Activated naive CD4-positive, alpha-beta T cell treated with anti-CD3 and anti-CD28 coated beads for 36 hours (primary cell): ENCODE results near the gene GPRC5A. TPM values are rescaled to one million over a fixed set of nuclear protein-coding genes. Genes with fewer than 3 reads are reported as not detected.
"Not testable (repeated sequence)": the region's sequence is repeated elsewhere in the genome, so short reads cannot be mapped to it uniquely, and the experiment has no call there.

Experiments used
- CTCF ChIA-PET: fragments of 350-600 bp; sonication (Branson Sonifier 250); formaldehyde crosslinking; loops from one replicate; lab custom pipeline; 2021; ENCODE audit warnings: antibody characterized with exemption; lab: Charles Lee
- DNase-seq: peaks from one replicate; pipeline ENCODE4 v3.0.0-alpha.2; 2020
- H3K27ac Mint-ChIP-seq: one replicate; pipeline ENCODE4 v1.8.0; 2021; ENCODE audit warnings: mild to moderate bottlenecking, mixed read lengths
- H3K27me3 Mint-ChIP-seq: one replicate; pipeline ENCODE4 v1.8.0; 2021; ENCODE audit warnings: low read depth, mixed read lengths
- H3K36me3 Mint-ChIP-seq: one replicate; pipeline ENCODE4 v1.8.0; 2021; ENCODE audit warnings: low read depth, mixed read lengths
- H3K4me1 Mint-ChIP-seq: one replicate; pipeline ENCODE4 v1.8.0; 2021; ENCODE audit warnings: low read depth, mixed read lengths
- H3K4me3 Mint-ChIP-seq: one replicate; pipeline ENCODE4 v1.8.0; 2021; ENCODE audit warnings: mild to moderate bottlenecking, moderate library complexity, mixed read lengths
- H3K9me3 Mint-ChIP-seq: one replicate; pipeline ENCODE4 v1.8.0; 2021; ENCODE audit warnings: mixed read lengths
- intact Hi-C: fragments of 100-400 bp; cut with micrococcal nuclease; formaldehyde crosslinking; loops from one replicate; pipeline ENCODE4 v1.15.1; 2023
- total RNA-seq, 2 experiments: library from RNA; stranded (reverse); gene quantifications; one replicate each; pipeline ENCODE4 v1.2.3, GENCODE V29; 2021

The GPRC5A gene, protein sequence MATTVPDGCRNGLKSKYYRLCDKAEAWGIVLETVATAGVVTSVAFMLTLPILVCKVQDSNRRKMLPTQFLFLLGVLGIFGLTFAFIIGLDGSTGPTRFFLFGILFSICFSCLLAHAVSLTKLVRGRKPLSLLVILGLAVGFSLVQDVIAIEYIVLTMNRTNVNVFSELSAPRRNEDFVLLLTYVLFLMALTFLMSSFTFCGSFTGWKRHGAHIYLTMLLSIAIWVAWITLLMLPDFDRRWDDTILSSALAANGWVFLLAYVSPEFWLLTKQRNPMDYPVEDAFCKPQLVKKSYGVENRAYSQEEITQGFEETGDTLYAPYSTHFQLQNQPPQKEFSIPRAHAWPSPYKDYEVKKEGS
- under 1 TPM; 0.24 to 0.64 TPM for total RNA-seq

DNA sequence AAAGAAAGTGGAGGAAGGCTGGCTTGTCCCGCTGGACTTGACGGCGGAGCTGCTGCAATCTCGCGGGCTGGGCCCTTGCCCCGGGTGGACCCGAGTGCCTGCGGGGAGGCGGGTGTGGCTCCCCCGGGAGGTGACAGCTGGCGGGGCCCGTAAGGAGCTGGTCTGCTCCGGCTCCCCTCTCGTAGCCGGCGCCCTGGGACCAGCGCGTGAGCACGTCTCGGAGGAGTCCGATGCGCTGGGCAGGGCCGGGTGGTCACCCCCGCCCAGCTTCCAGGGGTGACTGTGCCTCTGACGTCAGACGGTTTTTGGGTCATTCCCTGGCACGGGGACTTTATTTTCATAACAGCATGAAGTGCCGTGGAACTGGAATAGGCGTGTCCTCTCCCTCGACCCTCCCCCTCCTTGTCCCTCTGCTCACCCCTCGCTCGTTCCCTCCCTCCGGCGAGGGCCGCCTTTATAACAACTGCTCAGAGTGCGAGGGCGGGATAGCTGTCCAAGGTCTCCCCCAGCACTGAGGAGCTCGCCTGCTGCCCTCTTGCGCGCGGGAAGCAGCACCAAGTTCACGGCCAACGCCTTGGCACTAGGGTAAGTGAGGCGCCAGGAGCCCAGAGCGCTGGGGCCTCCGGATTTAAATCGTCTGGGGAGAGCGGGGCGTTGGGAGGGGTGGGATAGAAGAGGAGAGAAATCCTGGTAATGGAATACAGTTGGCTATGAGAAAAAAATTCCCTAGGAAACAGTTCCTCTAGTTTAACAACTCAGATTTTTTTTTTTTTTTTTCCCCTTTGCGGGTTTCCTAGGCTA, at the start of gene GPRC5A:
Gene GPRC5A (plus strand): TSS at position 483 of the 801 bp plus-strand sequence. CDS start 16,688 bp downstream, outside the sequence.
- intact Hi-C loops, result loop anchor here (1.0 to 10.0 kb wide), 4 partner anchors 54 to 1494 kb away; partner anchors contain the start of gene CREBL2
- CTCF ChIA-PET, result interaction anchor here (0.5 to 2.0 kb wide), 16 partner anchors 11 to 321 kb away, joined by 3 to 10 read pairs (median 3); no protein-coding TSS in a partner anchor
- peak; percentile 64 for DNase-seq
- Mint-ChIP-seq H3K27me3 (peaks cover 14% of the 10 kb centered on the region), H3K27ac (no peak within 1 kb of the TSS), H3K4me3 (peak within 1 kb of the TSS; percentile 82), H3K36me3 (no peaks in the 10 kb centered on the region), H3K4me1 (peaks cover 18% of the 10 kb centered on the region), H3K9me3 (no peaks in the 10 kb centered on the region)

DNA sequence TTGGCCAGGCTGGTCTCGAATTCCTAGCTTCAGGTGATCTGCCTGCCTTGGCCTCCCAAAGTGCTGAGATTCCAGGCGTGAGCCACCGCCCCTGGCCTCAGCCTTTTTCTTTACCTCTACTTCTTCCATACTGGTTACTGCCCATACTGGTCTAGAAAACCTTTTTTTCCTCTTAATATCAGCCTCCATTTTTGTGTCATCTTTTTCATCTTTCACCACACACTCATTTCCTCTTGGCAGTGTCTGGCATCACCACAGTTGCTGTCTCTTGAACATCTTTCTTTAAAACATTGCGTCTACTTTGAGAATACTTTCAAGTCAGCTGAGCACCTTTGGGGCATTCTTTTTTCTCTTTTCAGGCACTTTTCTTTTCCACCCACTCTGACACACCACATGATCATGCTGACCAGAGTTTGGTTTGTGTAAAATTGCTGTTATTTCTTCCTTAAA, 45.5 kb upstream of the GPRC5A start:
- Mint-ChIP-seq H3K4me3 (no peak overlapping the region), H3K4me1 (peaks cover 26% of the 10 kb centered on the region), H3K36me3 (peaks cover 19% of the 10 kb centered on the region), H3K27ac (peak overlapping the region; percentile 41), H3K27me3 (no peaks in the 10 kb centered on the region), H3K9me3 (peaks cover 3% of the 10 kb centered on the region)
- CTCF ChIA-PET, result interaction anchor here (1.4 to 1.5 kb wide), 2 partner anchors 9 to 33 kb away, joined by 3 to 4 read pairs; no protein-coding TSS in a partner anchor
- DNase-seq, result no peak
- intact Hi-C loops, result loop anchor here (2.0 kb wide), 1 partner anchor 53 kb away; no protein-coding TSS in a partner anchor

DNA sequence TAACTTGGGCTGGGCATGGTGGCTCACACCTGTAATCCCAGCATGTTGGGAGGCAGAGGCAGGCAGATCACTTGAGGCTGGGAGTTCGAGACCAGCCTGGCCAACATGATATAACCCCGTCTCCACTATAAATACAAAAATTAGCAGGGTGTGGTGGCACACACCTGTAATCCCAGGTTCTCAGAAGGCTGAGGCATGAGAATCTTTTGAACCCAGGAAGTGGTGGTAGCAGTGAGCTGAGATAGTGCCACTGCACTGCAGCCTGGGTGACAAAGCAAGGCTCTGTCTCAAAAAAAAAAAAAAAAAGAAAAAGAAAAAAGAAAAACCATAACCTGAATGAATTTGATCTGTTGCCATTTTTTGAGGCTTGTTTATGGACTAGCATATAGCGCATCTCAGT, 44.6 kb upstream of the GPRC5A start:
- Mint-ChIP-seq H3K27ac (peak overlapping the region; percentile 46), H3K4me1 (peaks cover 26% of the 10 kb centered on the region), H3K36me3 (peaks cover 24% of the 10 kb centered on the region)
- CTCF ChIA-PET, result interaction anchor here (0.6 to 1.5 kb wide), 6 partner anchors 32 to 366 kb away, joined by 3 to 4 read pairs (median 3); no protein-coding TSS in a partner anchor
- DNase-seq, result peak; percentile 43
- intact Hi-C loops, result loop anchor here (2.0 kb wide), 1 partner anchor 52 kb away; no protein-coding TSS in a partner anchor
- not testable (repeated sequence) for H3K27me3 Mint-ChIP-seq, H3K4me3 Mint-ChIP-seq, H3K9me3 Mint-ChIP-seq

DNA sequence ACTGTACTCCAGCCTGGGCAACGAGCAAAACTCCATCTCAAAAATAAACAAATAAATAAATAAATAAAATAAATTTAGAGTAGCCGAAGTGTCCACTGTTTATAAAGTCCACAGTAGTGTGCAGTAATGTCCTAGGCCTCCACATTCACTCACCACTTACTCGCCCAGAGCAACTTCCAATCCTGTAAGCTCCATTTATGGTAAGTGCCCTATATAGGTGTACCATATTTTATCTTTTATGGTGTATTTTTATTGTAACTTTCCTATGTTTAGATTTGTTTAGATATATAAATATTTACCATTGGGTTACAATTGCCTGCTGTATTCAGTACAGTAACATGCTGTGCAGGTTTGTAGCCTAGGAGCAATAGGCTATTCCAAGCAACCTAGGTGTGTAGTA, 37.9 kb upstream of the GPRC5A start:
- H3K36me3 Mint-ChIP-seq, result peaks cover 17% of the 10 kb centered on the region
- H3K27ac Mint-ChIP-seq, result no peak overlapping the region
- H3K4me3 Mint-ChIP-seq, result no peak overlapping the region
- CTCF ChIA-PET, result interaction anchor here (0.6 kb wide), 1 partner anchor 242 kb away, joined by 6 read pairs; no protein-coding TSS in a partner anchor
- no peaks in the 10 kb centered on the region for H3K27me3 Mint-ChIP-seq
- intact Hi-C loops, result no loop called here
- no peak for DNase-seq
- peaks cover 8% of the 10 kb centered on the region for H3K9me3 Mint-ChIP-seq
- peaks cover 3% of the 10 kb centered on the region for H3K4me1 Mint-ChIP-seq

DNA sequence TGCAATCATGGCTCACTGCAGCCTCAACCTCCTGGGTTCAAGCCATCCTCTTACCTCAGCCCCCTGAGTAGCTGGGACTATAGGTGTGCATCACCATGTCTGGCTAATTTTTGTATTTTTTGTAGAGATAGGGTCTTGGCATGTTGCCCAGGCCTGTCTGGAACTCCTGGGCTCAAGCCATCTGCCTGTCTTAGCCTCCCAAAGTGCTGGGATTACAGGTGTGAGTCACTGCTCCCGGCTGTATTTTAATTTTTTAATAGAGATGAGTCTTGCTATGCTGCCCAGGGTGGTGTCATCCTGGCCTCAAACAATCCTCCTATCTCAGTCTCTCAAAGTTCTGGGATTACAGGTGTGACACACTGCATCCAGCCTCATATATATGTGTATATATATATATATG, 31.7 kb upstream of the GPRC5A start:
- no peak overlapping the region for H3K4me3 Mint-ChIP-seq
- H3K27me3 Mint-ChIP-seq, result no peaks in the 10 kb centered on the region
- H3K4me1 Mint-ChIP-seq, result no peaks in the 10 kb centered on the region
- intact Hi-C loops, result no loop called here
- no peak for DNase-seq
- H3K27ac Mint-ChIP-seq, result no peak overlapping the region
- CTCF ChIA-PET, result no interaction called here
- no peaks in the 10 kb centered on the region for H3K9me3 Mint-ChIP-seq
- peaks cover 15% of the 10 kb centered on the region for H3K36me3 Mint-ChIP-seq

DNA sequence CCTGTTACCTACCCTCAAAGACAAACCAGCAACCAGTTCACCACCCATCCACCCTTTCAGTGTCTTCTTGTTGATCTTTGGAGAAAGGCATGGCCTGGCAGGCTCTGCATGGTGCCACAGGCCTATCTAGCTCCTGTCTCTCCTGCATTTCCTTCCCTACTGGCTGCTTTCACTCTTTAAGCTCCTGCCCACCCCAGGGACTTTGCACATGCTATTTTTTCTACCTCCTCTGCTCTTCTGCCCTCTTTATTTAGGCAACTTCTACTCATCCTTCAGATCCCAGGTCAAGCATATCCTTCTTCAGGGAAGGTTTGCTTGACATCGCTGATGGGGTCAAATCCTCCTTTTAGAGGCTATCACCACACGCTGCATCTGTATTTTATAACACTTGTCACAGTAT, 27.1 kb upstream of the GPRC5A start:
- DNase-seq, result no peak
- no peaks in the 10 kb centered on the region for H3K4me1 Mint-ChIP-seq
- H3K27ac Mint-ChIP-seq, result no peak overlapping the region
- peaks cover 16% of the 10 kb centered on the region for H3K36me3 Mint-ChIP-seq
- no peak overlapping the region for H3K4me3 Mint-ChIP-seq
- intact Hi-C loops, result no loop called here
- no peaks in the 10 kb centered on the region for H3K9me3 Mint-ChIP-seq
- H3K27me3 Mint-ChIP-seq, result no peaks in the 10 kb centered on the region
- CTCF ChIA-PET, result no interaction called here

DNA sequence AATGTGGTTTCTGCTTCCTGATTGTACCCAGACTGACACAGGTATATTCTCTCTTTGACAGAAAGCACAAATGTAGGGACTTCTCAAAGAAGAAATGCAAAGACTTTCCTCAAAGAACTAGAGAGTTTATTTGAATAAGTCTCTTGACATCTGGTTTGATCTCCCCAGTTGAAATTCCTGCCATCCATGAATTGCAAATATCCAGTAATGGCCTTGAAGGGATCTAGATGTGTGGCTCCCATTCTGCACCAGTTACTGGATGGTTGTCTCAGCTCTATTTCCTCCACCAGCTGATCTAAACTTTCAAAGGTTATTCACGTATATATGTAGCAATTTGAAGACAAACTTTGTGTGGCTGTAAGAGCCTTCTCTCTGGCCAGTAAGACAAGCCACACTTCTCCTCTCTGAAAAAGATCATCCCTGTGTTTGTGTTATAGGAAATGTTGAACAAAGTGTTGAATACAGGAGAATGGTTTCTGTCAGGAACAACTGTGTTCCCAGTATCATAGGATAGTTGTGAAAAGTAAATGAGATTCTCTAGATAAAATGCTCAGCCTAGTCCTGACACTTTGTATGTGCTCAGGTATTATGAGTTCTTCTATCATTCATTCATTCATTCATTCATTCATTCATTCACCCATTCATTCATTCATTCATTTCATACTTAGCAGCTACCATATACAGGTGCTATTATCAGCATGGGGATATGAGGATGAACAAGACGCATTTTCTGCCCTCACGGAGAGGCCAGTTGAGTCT, 22.7 kb upstream of the GPRC5A start:
- Mint-ChIP-seq H3K36me3 (peaks cover 6% of the 10 kb centered on the region), H3K27ac (no peak overlapping the region), H3K27me3 (no peaks in the 10 kb centered on the region), H3K9me3 (no peaks in the 10 kb centered on the region), H3K4me1 (no peaks in the 10 kb centered on the region), H3K4me3 (no peak overlapping the region)
- no peak for DNase-seq
- intact Hi-C loops, result no loop called here
- CTCF ChIA-PET, result no interaction called here

DNA sequence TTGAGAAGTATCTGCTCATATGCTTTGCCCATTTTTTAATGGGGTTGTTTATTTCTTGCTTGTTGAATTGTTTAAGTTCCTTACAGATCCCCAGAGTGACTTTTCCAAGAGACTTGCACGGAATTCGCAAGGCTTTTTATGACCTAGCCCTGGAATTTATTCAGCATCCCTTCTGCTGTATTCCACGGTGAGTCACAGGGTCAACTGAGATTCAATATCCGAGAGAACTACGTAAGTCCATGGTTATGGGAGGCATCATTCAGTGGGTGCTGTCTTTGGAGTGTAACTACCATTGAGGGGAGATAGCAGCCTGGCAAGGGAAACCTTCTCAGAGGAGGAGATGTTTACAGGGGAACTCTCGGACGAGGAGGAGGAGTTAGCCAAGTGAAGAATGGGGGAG, 20.9 kb upstream of the GPRC5A start:
- Mint-ChIP-seq H3K4me3 (no peak overlapping the region), H3K36me3 (peaks cover 6% of the 10 kb centered on the region), H3K4me1 (no peaks in the 10 kb centered on the region), H3K27me3 (no peaks in the 10 kb centered on the region), H3K27ac (no peak overlapping the region), H3K9me3 (no peaks in the 10 kb centered on the region)
- intact Hi-C loops, result no loop called here
- DNase-seq, result no peak
- CTCF ChIA-PET, result no interaction called here

DNA sequence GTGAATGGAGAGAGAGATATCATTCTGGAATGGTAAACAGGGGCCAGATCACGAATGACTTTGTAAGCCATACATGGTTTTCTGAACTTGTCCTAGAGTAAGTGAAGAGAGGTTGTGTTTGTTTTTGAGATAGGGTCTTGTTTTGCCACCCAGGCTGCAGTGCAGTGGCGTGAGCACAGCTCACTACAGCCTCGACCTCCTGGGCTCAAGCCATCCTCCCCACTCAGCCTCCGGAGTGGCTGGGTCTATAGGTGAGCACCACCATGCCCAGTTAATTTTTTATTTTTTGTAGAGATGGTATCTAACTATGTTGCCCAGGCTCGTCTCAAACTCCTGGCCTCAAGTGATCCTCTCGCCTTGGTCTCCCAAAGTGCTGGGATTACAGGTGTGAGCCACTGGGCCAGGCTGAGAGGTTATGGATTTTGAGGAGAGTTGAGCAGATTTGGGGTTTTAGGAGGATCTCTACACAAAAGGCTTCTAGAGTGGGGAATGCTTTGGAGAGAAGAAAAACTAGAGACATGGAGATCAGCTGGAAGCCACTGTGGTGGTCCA, 19.7 kb upstream of the GPRC5A start:
- CTCF ChIA-PET, result no interaction called here
- Mint-ChIP-seq H3K4me1 (no peaks in the 10 kb centered on the region), H3K27ac (no peak overlapping the region), H3K27me3 (no peaks in the 10 kb centered on the region), H3K9me3 (no peaks in the 10 kb centered on the region), H3K4me3 (no peak overlapping the region), H3K36me3 (peaks cover 5% of the 10 kb centered on the region)
- intact Hi-C loops, result no loop called here
- no peak for DNase-seq

DNA sequence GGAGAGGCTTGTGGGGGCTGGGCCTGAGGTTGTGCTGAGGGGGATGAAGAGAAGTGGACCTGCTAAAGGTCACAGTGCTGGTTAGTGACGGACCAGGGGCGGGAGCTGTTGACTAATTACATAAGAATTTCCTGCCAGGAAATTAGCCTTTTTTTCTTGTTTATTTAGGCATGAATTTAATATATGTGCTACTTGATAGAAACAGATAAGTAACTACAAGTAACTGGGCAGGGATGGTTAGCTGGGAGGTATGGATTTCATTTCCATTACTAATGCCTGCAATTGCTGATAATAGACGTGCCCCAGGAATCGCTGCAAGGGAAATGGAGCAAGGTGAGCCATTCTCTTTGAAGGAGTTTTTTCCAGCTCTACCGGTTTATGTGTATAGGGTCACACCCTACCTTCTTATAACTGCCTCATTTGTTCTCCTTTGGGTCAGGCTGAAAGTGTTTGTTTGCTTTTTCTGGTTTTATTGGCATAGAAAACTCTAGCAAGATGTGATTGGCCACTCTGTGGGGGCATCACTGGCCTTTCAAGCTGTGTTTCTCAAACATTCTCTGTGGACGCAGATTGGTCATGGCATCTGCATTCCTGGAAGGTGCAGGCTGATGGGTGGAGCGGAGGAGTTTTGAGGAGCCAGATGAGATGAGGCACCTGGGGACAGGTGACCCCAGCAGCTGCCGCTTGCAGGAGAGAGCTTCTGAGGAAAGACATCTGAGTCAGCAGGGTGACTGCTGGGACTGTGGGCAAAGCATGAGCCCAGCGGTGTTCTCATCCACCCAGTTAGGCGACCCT, 19.0 kb upstream of the GPRC5A start:
- no peak overlapping the region for H3K27ac Mint-ChIP-seq
- no peak for DNase-seq
- H3K9me3 Mint-ChIP-seq, result no peaks in the 10 kb centered on the region
- H3K36me3 Mint-ChIP-seq, result peaks cover 4% of the 10 kb centered on the region
- H3K4me3 Mint-ChIP-seq, result no peak overlapping the region
- no peaks in the 10 kb centered on the region for H3K4me1 Mint-ChIP-seq
- H3K27me3 Mint-ChIP-seq, result no peaks in the 10 kb centered on the region
- CTCF ChIA-PET, result no interaction called here
- intact Hi-C loops, result no loop called here

DNA sequence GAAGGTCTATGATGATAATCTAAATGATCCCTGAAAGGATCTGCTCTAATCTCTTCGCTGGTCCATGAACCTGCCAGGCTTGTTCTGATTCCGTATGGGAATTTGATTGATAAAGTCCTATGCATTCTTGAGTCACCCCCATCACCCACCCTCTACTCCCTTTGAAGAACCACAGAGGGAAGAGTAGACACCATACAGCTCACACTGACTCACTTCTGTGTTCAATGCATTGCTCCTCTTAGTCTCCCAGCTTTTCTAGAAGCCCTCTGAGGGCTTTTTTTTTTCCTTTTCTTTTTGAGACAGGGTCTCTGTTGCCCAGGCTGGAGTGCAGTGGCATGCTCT, 18.5 kb upstream of the GPRC5A start:
- Mint-ChIP-seq H3K9me3 (no peaks in the 10 kb centered on the region), H3K4me1 (no peaks in the 10 kb centered on the region), H3K36me3 (peaks cover under 1% of the 10 kb centered on the region), H3K27me3 (no peaks in the 10 kb centered on the region), H3K27ac (no peak overlapping the region), H3K4me3 (no peak overlapping the region)
- CTCF ChIA-PET, result no interaction called here
- intact Hi-C loops, result no loop called here
- DNase-seq, result no peak
